ENCODE results near the gene NMNAT2. TPM values are rescaled to one million over a fixed set of nuclear protein-coding genes. Genes with fewer than 3 reads are reported as not detected.

Gene NMNAT2
- total RNA-seq, 1 experiment from 2014 or later = not detected

DNA sequence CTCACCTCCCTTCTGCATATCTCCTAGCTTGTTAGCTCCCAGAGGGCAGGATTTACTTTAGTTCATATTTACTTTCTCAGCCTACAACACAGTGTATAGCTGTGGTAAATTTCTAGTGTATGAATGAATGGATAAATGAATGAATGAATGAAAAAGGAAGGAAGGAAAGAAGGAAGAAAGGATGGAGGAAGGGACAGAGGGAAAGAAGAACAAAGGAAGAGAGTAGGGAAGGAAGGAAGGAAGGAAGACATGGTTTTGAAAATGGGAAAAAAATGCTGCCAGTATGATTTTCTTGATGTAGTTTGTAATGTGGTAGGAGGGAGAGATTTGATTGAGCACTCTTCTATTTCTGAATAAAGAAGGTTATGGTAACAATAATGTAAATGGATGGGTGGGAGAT lies 185.1 kb downstream of the NMNAT2 start:
- ChIA-PET RAD21 (ENCODE audit: low non-redundant PET in 1 of 2, low total read pairs in 2 of 2, uncharacterized antibody in 2 of 2, unreplicated experiment in 2 of 2) (no interaction called here), CTCF (no interaction called here), POLR2A (no interaction called here)
- Histone ChIP-seq H3K9me3 (ENCODE audit: control insufficient read depth in 1 of 2, insufficient read depth in 1 of 2, low read depth in 1 of 2, low read length in 2 of 2) (no peaks in the 10 kb centered on the region), H3K4me1 (ENCODE audit: control insufficient read depth in 1 of 2, insufficient read depth in 2 of 2, low read length in 2 of 2) (peaks cover 23% of the 10 kb centered on the region in 2 experiments), H3K4me3 (replicated peaks in 1 of 2; ENCODE audit: low read depth in 1 of 2, low read length in 2 of 2) (no peak overlapping the region), H3K9me2 (ENCODE audit: insufficient read depth) (no peaks in the 10 kb centered on the region), H4K20me1 (ENCODE audit: insufficient read depth) (no peaks in the 10 kb centered on the region), H3K9ac (ENCODE audit: low read length) (no peak overlapping the region), H3K79me2 (ENCODE audit: insufficient read depth, low read length) (no peaks in the 10 kb centered on the region), H3K36me3 (ENCODE audit: control insufficient read depth in 1 of 2, insufficient read depth in 2 of 2, low read length in 2 of 2) (no peaks in the 10 kb centered on the region), H3K27me3 (ENCODE audit: insufficient read depth, low read length) (no peaks in the 10 kb centered on the region), H3K27ac (ENCODE audit: low read depth, low read length) (no peak overlapping the region), H3K4me2 (ENCODE audit: low read length) (no peak overlapping the region), H2AFZ (ENCODE audit: low read depth, low read length, poor library complexity, severe bottlenecking) (no peak overlapping the region)
- no TSS peak for BruUV-seq (replicated peaks)
- no peak for TF ChIP-seq TCF7L2 (IDR thresholded peaks at IDR 0.05; ENCODE audit: borderline replicate concordance, extremely low read depth, insufficient read depth, insufficient read length)
- no peak for TF ChIP-seq SRF (IDR thresholded peaks at IDR 0.05; ENCODE audit: low read depth)
- no peak for TF ChIP-seq JUND (IDR thresholded peaks at IDR 0.05)
- TF ChIP-seq, protein P1, sequence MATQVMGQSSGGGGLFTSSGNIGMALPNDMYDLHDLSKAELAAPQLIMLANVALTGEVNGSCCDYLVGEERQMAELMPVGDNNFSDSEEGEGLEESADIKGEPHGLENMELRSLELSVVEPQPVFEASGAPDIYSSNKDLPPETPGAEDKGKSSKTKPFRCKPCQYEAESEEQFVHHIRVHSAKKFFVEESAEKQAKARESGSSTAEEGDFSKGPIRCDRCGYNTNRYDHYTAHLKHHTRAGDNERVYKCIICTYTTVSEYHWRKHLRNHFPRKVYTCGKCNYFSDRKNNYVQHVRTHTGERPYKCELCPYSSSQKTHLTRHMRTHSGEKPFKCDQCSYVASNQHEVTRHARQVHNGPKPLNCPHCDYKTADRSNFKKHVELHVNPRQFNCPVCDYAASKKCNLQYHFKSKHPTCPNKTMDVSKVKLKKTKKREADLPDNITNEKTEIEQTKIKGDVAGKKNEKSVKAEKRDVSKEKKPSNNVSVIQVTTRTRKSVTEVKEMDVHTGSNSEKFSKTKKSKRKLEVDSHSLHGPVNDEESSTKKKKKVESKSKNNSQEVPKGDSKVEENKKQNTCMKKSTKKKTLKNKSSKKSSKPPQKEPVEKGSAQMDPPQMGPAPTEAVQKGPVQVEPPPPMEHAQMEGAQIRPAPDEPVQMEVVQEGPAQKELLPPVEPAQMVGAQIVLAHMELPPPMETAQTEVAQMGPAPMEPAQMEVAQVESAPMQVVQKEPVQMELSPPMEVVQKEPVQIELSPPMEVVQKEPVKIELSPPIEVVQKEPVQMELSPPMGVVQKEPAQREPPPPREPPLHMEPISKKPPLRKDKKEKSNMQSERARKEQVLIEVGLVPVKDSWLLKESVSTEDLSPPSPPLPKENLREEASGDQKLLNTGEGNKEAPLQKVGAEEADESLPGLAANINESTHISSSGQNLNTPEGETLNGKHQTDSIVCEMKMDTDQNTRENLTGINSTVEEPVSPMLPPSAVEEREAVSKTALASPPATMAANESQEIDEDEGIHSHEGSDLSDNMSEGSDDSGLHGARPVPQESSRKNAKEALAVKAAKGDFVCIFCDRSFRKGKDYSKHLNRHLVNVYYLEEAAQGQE (IDR thresholded peaks at IDR 0.05; ENCODE audit: low read depth) = no peak
- TF ChIP-seq, protein P2, sequence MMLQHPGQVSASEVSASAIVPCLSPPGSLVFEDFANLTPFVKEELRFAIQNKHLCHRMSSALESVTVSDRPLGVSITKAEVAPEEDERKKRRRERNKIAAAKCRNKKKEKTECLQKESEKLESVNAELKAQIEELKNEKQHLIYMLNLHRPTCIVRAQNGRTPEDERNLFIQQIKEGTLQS (IDR thresholded peaks at IDR 0.05) = no peak
- intact Hi-C loops (cut with micrococcal nuclease) = no loop called here
- no peak for DNase-seq (ENCODE audit: low read depth, low spot score)
- no peak for ATAC-seq

DNA sequence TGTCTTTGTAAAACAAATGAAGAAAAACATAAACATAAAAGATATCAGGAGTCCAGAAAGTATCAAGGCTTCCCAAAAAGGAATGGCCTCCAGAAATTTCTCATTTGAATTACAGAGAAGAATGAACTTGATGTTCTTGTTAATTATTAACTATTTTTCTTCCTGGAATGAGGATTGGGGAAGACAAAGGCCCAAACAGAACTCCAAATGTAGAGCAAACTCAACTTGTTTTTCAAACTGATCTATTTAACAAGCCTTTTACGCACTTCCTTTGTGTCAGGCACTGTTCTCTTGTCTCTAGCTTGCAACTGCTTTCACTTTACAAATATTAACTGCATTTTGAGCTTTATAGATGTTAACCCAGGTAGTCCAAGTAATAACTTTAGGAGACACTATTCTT lies 186.6 kb downstream of the NMNAT2 start:
- Histone ChIP-seq H3K4me2 (ENCODE audit: low read length) (no peak overlapping the region), H3K79me2 (ENCODE audit: insufficient read depth, low read length) (no peaks in the 10 kb centered on the region), H3K27ac (ENCODE audit: low read depth, low read length) (no peak overlapping the region), H3K9me3 (ENCODE audit: control insufficient read depth in 1 of 2, insufficient read depth in 1 of 2, low read depth in 1 of 2, low read length in 2 of 2) (no peaks in the 10 kb centered on the region), H2AFZ (ENCODE audit: low read depth, low read length, poor library complexity, severe bottlenecking) (no peak overlapping the region), H3K27me3 (ENCODE audit: insufficient read depth, low read length) (no peaks in the 10 kb centered on the region), H3K9ac (ENCODE audit: low read length) (no peak overlapping the region), H3K9me2 (ENCODE audit: insufficient read depth) (no peaks in the 10 kb centered on the region), H3K4me1 (ENCODE audit: control insufficient read depth in 1 of 2, insufficient read depth in 2 of 2, low read length in 2 of 2) (peaks cover 28 to 33% of the 10 kb centered on the region in 2 experiments), H3K4me3 (replicated peaks in 1 of 2; ENCODE audit: low read depth in 1 of 2, low read length in 2 of 2) (no peak overlapping the region), H3K36me3 (ENCODE audit: control insufficient read depth in 1 of 2, insufficient read depth in 2 of 2, low read length in 2 of 2) (no peaks in the 10 kb centered on the region), H4K20me1 (ENCODE audit: insufficient read depth) (no peaks in the 10 kb centered on the region)
- DNase-seq (ENCODE audit: low read depth, low spot score) = no peak
- no peak for TF ChIP-seq YY1 (IDR thresholded peaks at IDR 0.05; ENCODE audit: extremely low read depth, insufficient replicate concordance, low read depth, low read length)
- ChIA-PET RAD21 (ENCODE audit: low non-redundant PET in 1 of 2, low total read pairs in 2 of 2, uncharacterized antibody in 2 of 2, unreplicated experiment in 2 of 2) (no interaction called here), CTCF (no interaction called here), POLR2A (no interaction called here)
- intact Hi-C loops (cut with micrococcal nuclease) = no loop called here
- BruUV-seq (replicated peaks) = no TSS peak
- no peak for ATAC-seq

All from HCT116 (cell line).